GM21526 (cell line): ENCODE measurements around the gene TNFRSF25.
"Not testable (repeated sequence)": the region's sequence is repeated elsewhere in the genome, so short reads cannot be mapped to it uniquely, and the experiment has no call there.

ENCODE experiments used
- ATAC-seq: cut with Tn5 transposase; IDR thresholded peaks from one replicate; pipeline ENCODE4 v1.9.1; 2021; ENCODE audit warnings: moderate library complexity; ENCODE audit not compliant: unreplicated experiment, low FRiP score

TNFRSF25 gene

GRCh38 chr1:6454856-6455751, 10.9 kb downstream of the TNFRSF25 start:
- no peak for ATAC-seq

DNA sequence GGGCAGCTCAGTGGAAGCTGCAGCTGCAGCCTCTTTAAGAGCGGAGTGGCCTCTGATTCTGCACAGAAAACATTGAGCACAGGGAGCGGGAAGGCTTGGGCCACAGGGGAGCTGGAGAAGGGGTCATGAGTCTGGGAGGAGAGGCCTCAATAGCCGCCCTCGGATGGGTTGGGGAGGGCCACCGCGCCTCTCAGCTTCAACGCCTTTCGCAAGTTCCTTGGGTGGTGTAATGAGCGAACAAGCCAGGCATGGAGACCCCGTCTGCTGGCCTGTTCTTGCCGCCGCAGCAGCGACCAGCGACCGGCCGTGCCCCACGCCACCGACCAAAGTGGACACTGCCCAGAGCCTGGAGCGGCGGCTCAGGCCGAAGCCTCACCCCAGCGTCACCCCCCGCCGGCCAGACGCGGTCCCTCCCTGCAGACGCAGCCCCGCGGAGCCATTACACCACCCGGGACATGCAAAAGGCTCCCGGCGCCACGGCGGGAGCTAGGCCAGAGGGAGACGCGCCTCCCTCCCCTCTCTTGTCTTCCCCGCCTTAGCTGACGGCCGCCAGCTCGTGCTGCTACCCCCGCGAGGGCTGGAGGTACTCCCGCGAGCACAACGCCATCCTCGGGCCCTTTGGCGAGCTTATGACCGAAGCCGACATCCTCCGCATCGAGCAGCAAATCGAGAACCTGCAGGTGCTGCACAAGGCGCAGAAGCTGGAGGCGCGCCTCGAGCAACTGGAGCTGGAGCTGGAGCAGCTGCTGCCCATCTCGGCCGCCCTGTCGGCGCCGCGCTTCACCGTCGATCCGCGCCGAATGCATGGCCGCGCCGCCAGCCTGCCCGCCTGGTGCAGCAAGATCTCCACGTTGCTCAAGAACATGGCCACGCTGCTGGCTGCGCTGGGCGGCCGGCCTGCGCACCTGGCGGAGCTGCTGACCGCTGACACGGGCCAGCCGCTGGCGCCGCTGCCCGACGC, 11.8 kb downstream of the TNFRSF25 start:
- not testable (repeated sequence) for ATAC-seq

- ATAC-seq: no peak
Observed at GRCh38 chr1:6450943-6451373, 15.0 kb downstream of the TNFRSF25 start.

DNA sequence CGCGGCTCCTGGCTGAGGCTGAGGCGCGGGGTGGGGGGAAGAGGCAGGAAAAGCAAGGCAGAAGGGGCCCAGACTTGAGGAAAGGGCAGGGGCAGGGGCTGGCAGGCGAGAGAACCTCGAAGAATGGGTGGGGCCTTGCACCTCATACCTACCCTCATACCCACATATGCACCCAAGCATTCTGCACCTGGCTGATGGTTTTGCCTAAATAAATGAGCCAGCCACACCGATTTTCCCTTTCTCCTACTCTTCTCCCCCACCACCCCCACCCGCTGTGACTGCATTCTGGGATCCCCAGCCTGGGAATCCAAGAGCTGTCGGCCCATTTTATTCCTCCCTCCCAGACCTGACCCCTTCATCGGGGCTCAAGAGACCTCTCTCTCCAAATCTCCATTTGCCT, 15.5 kb downstream of the TNFRSF25 start:
- ATAC-seq: not testable (repeated sequence)

- no peak for ATAC-seq
Observed at GRCh38 chr1:6450005-6450450, 15.9 kb downstream of the TNFRSF25 start.

GRCh38 chr1:6448749-6449631, 17.0 kb downstream of the TNFRSF25 start:
- no peak for ATAC-seq

GRCh38 chr1:6447818-6448748, 17.9 kb downstream of the TNFRSF25 start:
- ATAC-seq: no peak

DNA sequence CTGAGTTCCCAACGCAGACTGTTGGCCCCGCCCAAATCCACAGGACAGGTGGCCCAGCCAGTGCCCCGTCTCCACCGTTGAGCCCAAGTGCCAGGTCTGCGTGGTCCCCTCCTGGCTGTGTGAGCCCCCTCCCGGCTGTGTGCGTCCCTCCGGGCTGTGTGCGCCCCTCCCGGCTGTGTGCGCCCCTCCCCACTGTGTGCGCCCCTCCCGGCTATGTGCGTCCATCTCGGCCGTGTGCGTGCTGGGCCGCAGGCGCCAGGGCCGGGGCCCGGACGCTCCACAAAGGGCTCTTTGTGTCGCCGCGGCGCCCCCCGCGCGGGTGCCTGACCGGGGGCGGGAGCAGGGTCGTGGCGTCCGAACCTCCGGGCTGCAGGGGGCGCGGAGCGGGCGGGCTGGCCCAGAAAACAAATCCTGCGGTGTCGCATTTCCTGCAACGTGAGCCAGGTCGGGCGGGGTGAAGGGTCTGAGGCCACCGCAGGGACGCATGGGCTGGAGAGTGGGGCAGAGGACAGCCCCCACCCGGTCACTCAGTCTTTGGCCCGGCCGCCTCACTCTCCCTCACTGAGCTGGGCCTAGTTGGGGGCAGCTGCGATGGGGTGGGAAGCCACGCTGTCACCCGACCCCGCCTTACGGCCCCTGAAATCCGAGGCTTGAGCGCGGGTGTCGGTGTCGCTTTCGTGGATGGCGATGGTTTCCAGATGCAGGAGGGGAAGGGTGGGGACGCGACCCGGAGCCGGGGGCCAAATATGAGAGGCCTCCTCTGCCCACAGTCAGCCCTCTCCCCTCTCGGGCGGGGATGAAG, 18.8 kb downstream of the TNFRSF25 start:
- ATAC-seq: no peak

DNA sequence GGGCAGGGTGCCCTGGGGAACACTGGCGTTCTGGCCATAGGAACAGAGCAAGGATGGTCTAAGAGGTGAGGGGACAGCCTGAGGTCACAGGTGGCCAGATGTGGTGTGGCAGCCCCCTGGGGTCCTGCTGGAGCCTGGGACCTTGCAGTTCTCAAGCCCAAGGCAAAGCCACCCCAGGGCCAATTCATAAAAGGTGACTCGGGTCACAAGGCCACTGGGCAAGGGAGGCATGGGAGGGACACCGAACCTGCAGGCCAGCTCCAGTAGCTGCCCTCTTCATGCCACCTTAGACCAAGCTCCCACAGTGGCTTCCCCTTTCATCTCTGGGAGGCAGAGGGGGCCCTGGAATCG, 19.3 kb downstream of the TNFRSF25 start:
- ATAC-seq: no peak

DNA sequence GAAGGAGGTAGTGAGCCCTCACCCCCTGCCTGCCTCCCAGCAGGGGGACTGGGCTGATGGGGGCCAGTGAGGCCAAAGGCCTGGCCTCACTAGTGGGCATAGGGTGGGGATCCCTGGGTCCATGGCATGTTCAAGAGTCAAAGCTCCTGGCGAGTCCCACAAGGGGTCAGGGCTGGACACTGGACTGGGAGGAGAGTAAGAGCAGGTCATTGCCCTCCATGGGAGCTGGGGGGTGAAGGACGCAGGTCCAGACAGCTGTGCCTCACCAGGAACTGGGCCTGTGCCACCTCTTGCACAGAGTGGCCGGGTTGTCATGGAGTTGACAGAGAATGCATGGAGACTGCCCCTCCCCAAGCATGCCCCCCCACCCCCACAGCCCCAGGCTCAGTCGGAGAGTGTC, 20.0 kb downstream of the TNFRSF25 start:
- not testable (repeated sequence) for ATAC-seq

- ATAC-seq: no peak
Observed at GRCh38 chr1:6445062-6445763, 20.8 kb downstream of the TNFRSF25 start.

GRCh38 chr1:6444377-6444776, 21.6 kb downstream of the TNFRSF25 start:
- no peak for ATAC-seq

- no peak for ATAC-seq
Observed at GRCh38 chr1:6443339-6444115, 22.4 kb downstream of the TNFRSF25 start.

- ATAC-seq: no peak
Observed at GRCh38 chr1:6441586-6441985, 24.4 kb downstream of the TNFRSF25 start.

GRCh38 chr1:6440198-6441126, 25.5 kb downstream of the TNFRSF25 start:
- no peak for ATAC-seq

DNA sequence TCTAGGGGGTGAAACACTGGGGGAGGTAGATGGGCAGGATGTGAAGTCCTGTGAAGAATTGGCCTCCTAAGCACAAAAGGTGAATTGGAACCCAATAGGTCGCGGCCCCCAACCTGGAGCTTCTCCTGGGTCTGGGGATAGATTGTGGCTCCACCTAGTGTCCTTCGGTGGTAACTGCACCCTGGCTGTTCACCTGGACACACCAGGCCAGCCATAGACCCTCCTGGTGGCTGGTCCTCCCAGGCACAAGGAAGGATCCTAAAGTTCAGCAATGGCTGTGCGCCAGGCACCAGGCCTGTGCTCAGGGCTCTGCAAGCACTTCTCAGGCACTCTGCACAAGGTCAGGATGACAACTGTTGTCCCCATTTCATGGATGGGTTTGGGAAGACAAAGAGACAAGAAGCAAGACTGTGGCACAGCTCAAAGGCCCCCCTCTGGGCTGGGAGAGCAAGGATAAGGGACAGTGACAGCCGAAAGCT, 27.9 kb downstream of the TNFRSF25 start:
- ATAC-seq: no peak
